NCI-H1105 treated with DMSO at 0.1 percent for 48 hours (cell line): Measurements from ENCODE around the gene ADGRB3.
"Not testable (repeated sequence)": the region's sequence is repeated elsewhere in the genome, so short reads cannot be mapped to it uniquely, and the experiment has no call there.

Experiments
- DNase-seq: peaks from one replicate; lab custom pipeline; 2025; lab: John Stamatoyannopoulos, UW

ADGRB3 gene

DNA sequence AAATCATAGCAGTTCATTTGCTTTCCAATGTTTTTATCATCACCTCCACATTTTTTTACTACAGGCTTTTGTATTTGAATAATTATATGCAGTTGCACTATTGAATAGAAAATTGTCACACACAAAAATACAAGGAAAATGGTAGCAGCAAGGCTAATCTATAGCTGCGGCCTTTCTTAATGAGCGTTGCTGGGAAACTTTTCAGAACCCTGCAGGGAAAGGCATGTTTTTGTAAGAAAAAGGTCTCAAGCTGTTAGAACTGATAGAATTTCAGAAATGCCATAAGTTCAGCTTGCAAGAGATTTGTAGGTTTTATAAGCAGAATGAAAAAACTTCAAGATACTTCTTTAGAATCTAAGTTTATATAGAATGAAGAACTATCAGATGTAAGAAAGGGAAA is 625.9 kb downstream of the ADGRB3 start:
- DNase-seq: no peak

DNA sequence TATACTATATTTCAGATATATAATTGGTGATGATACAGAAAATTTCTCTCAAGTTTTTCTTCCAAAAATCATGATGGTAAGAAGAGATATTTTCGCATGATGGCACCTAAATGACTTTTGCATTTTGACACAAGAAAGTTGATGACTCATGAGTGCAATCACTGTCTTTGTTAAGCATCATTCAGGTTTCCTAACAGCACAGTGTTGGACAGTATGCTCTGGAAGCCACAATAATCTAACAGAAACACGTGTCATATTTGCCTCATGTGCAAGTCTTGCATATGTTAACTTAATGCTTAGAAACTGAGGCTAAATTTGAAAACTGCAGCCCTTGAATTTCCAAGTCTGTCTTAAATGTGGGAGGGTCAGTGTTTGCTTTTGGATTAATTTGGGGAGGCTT is 628.2 kb downstream of the ADGRB3 start:
- DNase-seq: no peak

DNA sequence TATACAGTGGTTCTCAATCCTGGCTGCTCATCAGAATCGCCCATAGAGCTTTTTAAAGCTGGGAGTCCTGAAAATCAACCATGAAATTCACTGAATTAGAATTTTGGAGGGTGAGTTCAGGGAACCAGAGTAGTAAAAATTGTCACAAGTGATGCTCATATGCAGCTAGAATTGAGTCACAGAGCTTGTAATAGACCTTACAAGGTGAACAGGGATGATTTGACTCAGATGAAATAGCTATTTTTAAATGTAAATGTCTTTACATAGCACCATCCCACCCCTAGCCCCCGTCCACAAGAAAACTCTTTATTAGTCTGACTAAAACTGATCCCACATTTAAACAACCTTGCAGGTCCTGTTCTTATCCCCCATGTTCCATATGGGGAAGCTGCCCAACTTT is 630.0 kb downstream of the ADGRB3 start:
- DNase-seq: no peak

DNA sequence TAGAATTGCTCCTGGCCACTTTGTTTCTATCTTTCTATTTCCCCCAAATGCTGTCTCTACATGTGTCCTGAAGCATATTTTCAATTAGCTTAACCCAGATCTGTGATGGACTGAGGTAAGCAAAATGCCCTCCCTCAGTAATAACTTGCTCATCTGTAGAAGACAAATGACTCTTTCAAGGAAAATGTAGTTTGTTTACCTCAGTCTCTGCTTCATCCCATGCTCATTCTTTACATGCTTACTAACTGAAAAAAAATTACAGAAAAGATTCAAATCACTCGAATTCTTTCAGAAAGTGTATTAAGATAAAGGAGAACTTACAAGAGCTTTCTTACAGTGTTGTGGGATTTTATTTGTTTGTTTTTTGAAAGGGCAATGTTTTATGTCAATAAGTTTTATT is 630.6 kb downstream of the ADGRB3 start:
- no peak for DNase-seq

DNA sequence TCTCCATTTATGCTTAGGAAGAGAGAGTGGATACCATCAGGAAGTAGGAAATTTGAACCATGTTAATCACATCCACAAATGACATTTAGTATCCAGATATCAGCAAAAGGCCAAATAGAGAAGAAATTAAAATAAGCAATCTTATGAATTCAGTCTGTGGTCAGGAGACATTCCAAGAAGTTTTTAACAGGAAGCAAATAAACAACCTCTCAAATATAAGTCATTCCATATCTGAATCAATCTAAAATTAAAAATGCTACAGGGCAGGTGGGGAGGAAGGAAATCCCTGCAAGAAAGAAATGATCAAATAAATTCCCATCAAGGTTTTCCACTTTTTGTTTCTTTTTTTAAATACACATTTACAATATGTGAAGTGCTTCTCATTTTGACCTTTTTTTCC is 641.1 kb downstream of the ADGRB3 start:
- no peak for DNase-seq

DNA sequence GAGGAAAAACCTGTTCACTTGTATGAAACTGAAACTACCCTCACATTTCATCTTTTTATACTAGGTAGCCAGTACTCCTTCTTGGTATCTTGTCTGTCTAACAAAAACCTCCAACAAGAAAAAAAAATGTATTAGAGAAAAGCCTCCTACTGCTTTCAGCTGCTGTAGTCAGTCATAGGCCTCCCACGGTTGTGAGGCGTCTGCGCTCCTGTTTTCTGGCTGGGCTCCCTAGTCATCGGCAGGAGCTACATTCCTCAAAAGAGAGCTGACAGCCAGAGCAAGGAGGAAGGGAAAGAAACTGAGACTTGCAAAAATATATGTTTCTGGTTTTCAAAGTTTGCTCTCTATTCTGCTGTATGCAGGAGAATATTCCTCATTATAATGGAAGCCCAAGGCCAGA is 644.7 kb downstream of the ADGRB3 start:
- no peak for DNase-seq

DNA sequence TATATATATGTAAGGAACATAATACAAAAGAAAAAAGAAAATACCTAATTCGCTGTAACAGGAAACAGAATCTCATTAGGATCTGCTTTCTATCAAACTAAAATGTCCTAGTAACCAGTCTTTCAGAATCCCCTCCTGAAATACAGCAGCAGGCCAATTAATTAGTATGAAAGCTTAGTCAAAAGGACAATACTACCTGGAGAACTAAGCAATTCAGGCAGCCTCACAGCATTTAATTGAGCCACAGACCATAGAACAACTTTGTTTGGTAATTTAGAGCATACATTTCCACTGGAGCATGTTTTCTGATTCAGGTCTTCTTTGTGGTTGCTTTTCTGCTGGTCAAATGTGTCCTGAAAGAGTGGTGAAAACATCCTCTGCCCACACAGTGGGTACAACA is 645.8 kb downstream of the ADGRB3 start:
- no peak for DNase-seq

DNA sequence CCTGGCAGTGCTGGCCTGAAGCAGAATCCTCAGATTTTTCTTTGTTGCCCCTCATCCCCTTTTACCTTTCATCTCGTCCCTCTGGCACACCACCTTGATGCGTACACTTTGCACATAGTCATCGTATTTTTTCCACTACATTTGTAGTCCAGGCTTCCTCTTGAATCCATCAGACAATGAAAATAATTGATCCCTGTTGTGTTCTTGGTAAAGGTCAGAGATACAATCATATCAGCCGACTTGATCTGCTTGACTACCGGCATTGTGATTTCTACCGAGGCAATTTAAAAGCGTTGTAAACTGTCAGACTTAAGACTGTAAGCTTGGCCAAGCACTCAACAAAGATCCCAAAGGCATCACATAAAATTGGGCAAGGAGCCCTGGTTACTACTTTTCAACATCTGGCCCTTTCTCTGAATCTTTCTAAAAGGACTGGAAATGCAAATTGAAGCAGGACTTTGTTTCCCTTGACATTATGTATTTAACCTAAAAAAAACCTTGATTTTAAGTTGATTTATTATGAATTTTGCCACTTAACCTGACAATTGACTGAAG is 649.2 kb downstream of the ADGRB3 start:
- DNase-seq: no peak

DNA sequence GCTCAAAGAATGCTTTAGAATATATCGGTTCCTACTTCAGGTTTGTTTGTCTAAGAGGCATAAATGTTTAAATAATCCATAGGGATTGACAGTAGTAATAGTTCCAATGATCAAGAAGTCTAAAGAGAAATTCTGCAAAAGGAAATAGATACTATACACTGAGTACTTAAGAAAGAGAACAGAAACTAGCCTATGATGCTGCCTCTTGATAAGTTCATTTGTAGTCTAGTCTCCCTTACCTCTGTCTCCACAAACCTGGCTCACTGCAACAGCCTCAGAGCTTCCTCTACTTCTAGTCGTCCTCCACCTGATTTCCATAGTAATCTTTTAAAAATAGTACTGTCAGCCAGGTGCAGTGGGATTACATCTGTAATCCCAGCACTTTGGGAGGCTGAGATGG is 650.0 kb downstream of the ADGRB3 start:
- DNase-seq: no peak

DNA sequence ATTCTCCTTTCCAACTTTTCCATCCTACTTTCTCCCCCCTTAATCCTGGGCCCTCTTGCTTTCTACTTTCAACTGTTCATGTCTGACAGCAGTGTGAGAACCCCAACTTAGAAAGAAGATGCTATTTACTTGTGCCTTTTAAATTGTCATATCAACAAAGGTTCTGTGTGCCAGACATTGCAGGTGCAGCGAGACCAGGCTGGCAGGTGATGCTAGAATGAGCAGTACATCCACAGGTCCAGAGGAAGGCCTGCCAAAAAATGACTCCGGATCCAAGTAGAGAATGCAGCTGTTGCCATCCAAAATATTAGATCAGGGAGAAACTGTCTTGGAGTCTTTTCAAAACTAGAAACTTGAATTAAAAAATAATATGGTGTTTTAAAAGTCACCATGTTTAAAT is 651.2 kb downstream of the ADGRB3 start:
- peak; percentile 76 for DNase-seq

DNA sequence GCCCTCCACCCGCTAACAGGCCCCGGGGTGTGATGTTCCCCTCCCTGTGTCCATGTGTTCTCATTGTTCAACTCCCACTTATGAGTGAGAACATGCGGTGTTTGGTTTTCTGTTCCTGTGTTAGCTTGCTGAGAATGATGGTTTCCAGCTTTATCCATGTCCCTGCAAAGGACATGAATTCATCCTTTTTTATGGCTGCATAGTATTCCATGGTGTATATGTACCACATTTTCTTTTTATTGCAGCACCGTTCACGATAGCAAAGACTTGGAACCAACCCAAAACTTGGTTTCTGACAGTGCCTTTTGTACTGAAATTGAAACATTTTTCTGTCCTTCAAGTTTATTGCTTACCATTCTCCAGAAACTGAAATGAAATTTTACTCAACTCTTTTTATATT is 653.1 kb downstream of the ADGRB3 start:
- not testable (repeated sequence) for DNase-seq

DNA sequence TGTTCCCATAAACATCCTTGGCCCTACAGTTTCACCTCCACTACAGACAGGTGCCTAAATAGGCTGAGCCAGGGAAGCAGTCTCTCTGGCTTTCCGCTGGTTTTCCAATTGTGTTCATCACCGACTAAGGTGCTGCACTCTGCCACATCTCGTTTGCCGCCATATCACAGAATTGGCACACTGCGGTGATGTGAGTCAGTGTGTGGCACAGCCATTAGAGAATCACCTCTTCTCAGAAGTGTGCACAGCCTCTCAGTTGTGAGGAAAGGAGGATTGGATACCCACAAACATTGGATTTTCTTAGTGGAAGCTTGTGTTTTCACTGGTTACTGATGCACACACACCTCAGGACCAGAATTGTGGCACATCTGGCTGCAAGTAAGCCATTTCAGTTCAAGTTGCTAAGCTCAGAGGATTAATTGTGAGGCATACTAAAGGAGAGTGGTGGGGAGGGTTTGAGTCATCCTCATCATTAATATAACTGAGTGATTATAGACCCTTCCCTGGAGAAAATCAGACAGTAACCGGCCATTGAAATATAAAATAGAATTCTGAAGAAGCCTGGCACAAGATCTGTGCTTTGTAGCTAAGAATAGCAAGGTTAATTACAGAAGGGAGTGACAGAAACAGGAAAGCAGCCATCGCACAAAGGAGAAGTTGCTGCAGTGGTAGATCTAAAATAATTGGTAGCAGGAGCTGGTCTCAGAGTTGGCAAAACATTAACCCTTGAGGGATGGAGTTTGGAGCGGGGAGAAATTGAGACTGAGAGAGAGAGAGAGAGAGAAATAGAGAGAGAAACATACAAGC is 654.8 kb downstream of the ADGRB3 start:
- peak; percentile 30 for DNase-seq

DNA sequence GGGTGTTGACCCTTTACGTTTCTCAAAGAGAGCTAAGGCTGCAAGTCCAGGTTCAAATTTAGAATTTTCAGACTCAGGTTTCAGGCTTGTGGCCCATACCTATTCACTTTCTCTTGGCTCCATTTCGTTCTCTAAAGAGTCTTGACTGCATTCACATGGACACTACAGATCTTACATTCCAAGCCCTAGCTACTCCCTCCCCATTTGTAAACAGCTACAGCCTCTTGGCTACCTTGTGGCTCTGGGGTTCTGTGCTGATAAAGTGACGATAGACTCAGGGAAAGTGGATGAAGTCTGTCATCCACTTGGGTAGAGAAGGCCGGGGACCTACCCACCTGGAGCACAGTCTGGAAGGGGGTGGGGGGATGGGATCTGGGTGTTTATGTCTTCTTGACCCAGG is 658.4 kb downstream of the ADGRB3 start:
- DNase-seq: no peak

DNA sequence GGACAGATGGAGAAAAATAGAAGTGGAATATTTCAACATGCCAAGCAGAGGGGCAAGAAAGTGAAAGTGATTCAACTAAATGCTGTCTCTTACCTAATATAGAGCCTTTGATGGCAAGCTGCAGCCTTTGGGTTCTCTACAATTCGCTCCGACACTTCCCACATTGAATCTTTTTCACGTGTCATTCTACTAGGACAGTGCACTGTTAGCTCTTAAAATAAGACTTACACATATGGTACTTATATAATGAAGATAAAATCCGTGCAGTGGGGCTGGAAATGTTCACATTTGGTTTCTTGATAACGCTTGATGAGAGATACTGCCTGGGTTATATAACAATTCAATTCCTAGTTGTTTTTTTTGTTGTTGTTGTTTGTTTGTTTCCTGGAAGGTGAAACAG is 659.3 kb downstream of the ADGRB3 start:
- DNase-seq: no peak

DNA sequence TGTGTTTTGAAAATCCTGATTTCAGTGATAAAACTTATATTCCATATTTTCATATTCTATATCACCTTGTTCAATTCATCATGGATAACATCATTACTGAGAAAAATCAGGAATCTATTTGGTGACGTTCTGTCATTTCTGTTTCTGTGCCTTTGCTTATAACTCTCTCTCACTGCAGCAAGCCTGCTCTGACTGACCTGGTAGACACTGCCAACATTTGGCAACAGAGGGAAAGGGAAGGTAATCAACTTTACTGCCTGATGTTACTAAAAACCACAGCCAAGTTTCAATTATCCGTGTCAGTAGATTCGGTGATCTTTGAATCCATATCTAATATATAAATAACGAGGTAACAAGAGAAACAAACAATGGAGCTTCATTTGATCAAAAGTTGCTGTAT is 659.8 kb downstream of the ADGRB3 start:
- no peak for DNase-seq

DNA sequence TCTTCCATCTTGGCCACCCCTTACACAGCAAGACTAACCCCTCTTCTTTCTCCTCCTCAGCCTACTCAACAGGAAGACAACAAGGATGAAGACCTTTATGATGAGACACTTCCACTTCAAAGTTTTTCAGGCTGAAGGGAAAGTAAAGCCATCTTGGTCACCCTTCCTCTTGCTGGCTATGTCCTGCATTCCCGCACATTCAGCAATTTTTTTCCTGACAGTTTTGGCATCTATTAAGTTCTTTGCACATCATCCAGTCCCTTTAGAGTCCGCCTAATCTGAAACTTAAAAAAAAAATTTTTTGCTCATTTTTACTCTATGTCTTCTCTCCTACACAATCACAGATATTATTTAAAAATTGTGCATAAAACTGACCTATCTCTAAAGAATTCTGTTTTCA is 668.3 kb downstream of the ADGRB3 start:
- no peak for DNase-seq

DNA sequence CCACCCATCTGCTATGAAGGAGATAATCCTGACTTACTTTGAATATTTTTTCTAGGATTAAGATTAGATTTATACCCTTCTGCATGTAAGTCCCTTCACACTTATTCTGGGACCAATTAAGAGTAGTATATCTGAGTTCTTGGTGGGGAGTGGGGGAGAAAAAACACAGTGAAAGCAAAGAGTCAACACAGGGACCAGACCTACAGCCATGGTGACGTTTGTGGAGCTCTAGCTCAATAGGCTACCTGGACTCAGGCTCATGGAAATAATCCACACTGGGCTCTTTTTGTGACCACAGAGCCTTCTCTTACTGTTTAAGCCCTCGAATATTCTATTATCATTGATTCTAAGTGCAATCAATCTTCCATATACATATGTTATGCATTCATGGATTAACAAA is 670.4 kb downstream of the ADGRB3 start:
- no peak for DNase-seq

DNA sequence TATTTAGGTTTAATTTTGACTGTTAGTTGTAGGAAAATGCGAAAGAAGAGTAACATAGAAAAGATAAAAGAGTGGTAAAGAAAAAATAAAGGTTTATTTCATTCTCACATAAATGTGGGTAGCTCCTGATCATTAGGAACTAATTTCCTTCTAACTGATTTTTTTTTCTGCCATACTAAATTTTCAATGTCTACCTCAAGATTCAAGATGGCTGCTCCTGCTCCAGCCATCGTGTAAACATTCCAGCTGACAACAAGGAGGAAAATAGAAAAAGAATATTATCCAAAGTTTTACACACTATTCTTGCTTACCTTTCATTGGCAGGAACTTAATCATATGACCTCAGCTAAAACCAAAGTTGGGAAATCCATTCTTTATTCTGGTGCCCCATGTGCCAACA is 673.5 kb downstream of the ADGRB3 start:
- DNase-seq: no peak

DNA sequence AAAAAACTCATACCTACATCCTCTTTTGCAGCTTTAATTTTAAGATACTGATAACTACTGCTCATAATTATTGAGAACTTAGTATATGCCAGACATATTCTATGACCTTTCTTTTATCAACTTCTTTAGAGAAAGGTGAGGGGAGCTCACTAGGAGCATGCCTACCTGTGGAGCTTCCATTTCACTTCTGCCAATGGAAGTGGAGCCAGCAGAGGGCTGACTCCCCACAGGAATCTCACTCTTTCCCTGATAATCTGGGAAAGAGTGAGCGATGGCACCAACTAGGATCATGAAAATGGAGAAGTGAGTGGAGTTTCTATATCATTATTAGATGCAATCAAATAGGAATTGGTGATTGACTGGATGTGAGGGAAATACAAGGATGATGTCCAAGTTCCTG is 676.8 kb downstream of the ADGRB3 start:
- no peak for DNase-seq

DNA sequence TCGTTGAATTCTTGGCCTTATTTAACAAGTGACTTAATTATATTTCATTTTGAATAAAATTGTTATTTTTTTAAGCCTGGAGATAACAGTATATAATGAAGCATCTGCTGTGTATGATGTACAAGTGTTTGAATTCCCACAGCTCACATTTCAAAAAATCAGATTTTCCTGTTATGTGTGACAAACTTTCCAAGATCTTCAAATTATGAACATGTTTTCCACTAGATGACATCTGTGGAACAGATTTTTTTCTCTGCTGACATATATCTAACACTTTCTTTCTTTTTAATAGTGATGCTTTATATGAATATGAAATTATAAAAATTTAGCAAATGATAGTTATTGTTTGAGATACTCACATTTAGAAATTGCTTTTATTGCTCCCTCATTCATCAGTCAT is 678.9 kb downstream of the ADGRB3 start:
- no peak for DNase-seq

DNA sequence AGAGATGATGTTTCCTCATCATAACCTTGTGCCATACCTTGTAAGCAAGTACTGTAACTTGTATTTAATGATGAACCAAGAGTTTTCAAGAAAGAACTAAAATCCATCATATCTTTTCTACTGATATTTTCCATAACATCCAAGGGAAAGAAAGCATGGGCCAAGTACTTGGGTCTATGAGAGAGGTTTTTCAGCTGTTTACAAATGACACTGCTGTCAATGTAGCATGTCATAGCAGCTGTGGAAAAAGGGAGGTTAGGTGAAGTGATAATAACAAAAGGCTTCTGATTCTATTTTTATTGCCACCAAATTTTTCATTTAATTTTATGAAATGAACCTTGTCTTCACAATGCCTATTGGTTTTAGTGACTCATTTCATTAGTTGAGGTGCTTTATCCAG is 679.4 kb downstream of the ADGRB3 start:
- DNase-seq: no peak

DNA sequence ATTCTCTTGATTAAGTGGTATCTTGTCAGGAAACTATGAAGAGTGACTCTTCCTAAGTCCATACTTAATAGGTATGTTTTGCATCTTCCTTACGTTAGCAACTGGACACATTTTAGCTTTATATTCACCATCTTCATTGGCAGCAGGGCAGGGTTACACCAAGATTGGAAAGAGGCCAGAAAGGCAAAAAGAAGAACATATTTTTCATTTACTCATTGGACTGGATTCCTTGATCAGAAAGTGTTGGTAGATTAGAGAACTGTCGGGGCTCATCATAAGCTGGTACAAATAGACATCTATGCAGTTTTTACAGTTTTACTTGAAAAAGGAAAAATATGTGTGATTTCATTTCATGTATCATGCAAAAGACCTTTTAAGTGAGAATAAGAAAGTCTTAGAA is 696.8 kb downstream of the ADGRB3 start:
- DNase-seq: no peak

DNA sequence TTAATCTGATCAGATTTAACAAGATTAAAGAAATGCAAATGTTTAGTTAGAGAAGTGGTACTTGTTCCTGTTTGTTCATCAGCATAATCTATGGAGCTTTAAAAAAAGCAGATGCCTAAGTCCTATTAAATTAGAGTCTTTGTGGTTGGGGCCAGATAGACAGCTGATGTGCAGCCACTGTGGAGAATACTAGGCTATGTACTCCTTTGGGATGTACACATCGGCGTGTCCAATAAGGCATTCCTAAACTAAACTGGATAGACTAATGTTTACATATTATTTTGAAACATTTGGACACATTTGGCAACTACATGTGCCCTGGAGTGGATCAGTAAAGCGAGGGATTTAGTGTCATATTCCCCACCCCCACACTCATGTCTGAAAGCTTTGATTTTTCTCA is 702.2 kb downstream of the ADGRB3 start:
- DNase-seq: no peak
